ENCODE measurements around the gene CELF5.

CELF5 gene

GRCh38 chr19:3344608-3345598 lies 120.4 kb downstream of the CELF5 start:
- no peak for DNase-seq (ENCODE audit: low spot score)

DNA sequence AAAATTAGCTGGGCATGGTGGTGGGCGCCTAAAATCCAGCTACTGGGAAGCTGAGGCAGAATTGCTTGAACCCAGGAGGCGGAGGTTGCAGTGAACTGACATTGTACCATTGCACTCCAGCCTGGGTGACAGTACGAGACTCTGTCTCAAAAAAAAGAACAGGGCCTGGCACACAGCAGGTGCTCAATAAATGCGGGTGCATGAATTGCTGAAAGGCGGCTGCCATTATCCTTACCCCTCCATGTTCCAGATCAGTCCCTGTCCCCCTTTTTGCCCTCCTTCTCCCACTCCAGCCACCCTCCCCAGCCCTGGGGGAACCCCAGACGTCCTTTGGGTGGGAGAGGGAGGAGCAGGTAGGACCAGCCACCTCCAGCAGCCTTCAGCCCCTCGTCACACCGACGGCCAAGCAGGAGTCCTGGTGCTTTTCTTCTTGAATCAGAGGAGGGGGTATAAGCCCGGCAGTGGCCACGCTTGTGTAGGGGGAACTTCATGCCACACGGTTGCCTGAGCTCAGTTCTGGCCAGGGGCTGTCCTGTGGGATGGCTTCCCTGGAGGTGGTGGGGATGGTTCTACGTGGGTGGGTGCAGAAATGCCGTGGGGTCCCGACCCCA lies 121.5 kb downstream of the CELF5 start:
- DNase-seq (ENCODE audit: low spot score): no peak

All from hematopoietic multipotent progenitor cell treated with erythropoietin and hydrocortisone succinate and interleukin-3 and kit ligand, for 17 days (in vitro differentiated cells).